Stimulated activated CD4-positive, alpha-beta T cell treated with anti-CD3 and anti-CD28 coated beads, Interleukin-12 subunit alpha, Interleukin-12 subunit beta, amount 100 ng/mL, for 24 hours (primary cell): ENCODE measurements around the gene EYA3.
"Not testable (repeated sequence)": the region's sequence is repeated elsewhere in the genome, so short reads cannot be mapped to it uniquely, and the experiment has no call there.

ENCODE experiments used
- DNase-seq, 2 experiments: peaks; one replicate each; pipeline ENCODE4 v3.0.0-alpha.2; 2020; ENCODE audit warnings: low read depth in 2 of 2

EYA3 gene

DNA sequence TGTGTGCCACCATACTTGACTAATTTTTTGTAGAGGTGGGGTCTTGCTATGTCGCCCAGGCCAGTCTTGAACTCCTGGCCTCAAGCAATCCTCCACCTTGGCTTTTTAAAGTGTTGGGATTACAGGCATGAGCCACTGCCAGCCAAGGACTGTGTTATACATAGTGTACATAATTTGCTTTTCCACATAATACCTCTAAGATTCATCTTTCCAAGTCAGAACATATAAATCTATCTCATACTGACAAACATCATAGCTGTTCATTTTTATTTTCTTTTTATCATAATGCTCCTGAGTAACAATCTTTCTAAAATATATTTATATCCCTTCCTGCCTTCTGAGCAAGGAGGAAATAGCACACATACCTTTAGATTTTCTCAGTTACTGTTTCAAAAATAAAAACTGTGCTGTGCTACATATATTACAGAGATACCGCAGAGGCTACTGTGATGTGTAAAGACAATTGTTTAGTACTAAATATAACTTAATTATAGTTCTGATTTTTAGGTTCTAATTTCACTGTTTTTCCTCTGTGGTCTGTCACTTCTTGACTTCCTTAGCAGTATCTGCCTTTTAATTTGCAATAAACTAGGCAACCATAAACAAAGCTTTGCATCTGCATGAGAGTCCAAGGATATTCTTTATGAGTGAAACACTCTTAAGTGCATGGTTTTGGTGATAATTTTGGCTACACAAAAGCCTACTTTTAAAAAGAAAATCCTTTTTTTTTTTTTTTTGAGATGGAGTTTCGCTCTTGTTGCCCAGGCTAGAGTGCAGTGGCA lies 59.3 kb downstream of the EYA3 start:
- DNase-seq = no peak

- DNase-seq = no peak
These were observed 60.8 kb downstream of the EYA3 start for GRCh38 chr1:28027660-28028059.

GRCh38 chr1:28027238-28027637 lies 61.2 kb downstream of the EYA3 start:
- no peak for DNase-seq

GRCh38 chr1:28026329-28026728 lies 62.1 kb downstream of the EYA3 start:
- no peak for DNase-seq

DNA sequence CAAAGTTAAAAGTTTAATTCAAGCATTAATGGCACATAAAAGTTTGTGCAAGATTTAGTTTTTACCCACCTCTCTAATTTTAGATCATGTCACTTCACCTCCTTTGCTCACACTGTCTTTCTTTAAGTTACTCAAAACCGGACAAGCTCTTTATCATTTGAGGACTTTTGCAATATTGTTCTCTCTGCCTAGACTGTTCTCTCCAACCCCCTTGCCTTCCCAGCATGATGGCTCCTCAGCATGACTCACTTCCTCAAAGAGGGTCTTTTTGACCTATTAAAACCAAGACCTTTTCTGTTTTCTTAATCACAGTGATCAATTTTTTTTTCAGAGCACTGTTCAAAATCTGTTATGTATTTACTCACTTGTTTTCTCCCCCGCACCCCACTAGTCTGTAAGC lies 67.3 kb downstream of the EYA3 start:
- no peak for DNase-seq

DNA sequence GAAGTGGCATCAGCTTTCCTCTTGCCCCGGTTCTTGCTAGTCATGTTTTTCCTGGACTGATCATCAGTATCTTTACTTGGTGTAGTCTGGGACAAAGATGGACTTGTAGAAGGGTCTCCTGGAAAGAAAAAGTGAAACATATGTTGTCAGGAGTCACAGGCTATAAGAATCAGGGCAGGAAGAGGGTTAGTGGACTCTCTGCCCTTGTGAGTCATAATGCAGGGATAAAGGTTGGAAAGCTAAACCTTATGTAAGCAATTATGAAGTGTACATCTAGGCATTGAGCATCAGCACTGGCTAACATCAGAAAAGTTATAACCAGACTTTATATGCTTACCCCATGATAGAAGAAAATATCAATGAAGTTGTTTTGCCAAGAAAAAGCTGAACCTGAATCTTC lies 77.4 kb downstream of the EYA3 start:
- DNase-seq = no peak

GRCh38 chr1:28003117-28003516 lies 85.3 kb downstream of the EYA3 start:
- not testable (repeated sequence) for DNase-seq

DNA sequence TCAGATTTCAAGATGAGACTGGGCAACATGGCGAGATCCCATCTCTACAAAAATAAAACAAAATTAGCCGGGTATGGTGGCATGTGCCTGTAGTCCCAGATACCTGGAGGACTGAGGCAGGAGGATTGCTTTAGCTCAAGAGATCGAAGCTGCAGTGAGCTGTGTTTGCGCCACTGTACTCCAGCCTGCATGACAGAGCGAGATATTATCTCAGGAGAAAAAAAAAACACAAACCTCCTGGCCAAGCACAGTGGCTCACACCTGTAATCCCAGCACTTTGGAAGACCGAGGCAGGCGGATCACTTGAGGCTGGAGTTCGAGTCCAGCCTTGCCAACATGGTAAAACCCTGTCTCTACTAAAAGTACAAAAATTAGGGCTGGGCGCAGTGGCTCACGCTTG lies 85.8 kb downstream of the EYA3 start:
- DNase-seq = no peak

DNA sequence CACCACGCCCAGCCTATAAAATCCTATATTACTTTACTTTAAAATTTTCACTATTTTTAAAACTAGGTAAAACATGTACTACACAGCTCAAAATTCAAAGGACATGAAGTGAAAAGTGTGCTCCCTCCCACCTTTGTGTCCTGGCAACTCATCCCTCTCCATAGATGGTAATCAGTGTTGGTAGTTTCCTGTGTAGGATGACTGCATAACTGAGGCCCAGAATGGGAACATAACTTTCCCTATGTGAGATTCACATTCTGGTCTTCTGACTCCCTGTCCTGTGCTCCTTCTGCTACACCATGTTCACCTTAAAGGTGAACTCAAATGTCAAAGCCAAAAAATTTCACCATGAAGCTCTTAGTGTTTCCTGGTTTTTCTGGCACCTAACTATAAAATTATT lies 89.4 kb downstream of the EYA3 start:
- no peak for DNase-seq

DNA sequence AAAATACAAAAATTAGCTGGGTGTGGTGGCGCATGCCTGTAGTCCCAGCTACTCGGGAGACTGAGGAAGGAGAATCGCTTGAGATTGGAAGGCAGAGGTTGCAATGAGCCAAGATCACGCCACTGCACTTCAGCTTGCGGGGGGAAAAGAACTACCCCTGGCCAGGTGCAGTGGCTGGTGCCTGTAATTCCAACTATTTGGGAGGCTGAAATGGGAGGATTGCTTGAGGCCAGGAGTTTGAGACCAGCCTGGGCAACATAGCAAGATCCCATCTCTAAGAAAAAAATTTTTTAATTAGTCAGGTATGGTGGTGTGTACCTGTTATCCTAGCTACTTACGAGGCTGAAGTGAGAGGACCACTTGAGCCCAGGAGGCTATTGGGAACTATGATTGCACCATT lies 93.9 kb downstream of the EYA3 start:
- not testable (repeated sequence) for DNase-seq

DNA sequence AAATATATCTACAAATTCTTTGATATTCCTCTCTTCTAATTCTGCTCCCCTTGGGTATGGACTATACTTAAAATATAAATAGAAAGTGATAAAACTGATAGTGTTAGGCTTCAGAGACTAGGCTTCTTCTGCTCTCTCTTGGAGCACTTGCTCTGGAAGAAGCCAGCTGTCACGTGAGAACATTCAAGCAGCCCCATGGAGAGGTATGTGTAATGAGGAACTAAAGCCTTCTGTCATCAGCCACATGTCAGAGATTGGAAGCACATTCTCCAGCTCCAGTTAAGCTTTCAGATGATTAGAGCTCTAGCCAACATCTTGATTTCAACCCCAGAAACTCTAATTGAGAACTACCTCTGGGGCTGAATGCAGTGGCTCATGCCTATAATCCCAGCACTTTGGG lies 94.3 kb downstream of the EYA3 start:
- DNase-seq = no peak

DNA sequence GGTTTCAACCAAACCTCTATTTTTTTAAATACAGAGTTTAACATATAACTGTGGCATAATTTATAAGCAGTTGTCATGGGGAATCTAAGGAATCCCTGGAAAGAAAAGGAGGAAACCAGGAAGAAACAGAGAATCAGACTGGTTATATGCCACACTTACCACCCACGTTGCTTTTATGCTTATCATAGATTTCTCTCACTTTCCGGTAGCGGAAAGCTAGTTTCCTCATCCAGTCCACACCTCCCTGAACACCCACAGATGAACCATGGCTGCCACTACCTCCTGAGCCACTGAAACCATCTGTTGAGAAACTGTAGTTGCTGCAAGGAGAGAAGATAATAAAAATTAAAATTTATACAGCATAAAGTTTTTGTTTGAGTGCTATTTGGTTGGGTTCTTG lies 95.2 kb downstream of the EYA3 start:
- no peak for DNase-seq

- DNase-seq = peak; percentile 17 to 19
These were observed 96.1 kb downstream of the EYA3 start for GRCh38 chr1:27992276-27992675.

GRCh38 chr1:27990920-27991537 lies 97.4 kb downstream of the EYA3 start:
- DNase-seq = no peak

GRCh38 chr1:27981145-27981544 lies 107.3 kb downstream of the EYA3 start:
- no peak for DNase-seq

DNA sequence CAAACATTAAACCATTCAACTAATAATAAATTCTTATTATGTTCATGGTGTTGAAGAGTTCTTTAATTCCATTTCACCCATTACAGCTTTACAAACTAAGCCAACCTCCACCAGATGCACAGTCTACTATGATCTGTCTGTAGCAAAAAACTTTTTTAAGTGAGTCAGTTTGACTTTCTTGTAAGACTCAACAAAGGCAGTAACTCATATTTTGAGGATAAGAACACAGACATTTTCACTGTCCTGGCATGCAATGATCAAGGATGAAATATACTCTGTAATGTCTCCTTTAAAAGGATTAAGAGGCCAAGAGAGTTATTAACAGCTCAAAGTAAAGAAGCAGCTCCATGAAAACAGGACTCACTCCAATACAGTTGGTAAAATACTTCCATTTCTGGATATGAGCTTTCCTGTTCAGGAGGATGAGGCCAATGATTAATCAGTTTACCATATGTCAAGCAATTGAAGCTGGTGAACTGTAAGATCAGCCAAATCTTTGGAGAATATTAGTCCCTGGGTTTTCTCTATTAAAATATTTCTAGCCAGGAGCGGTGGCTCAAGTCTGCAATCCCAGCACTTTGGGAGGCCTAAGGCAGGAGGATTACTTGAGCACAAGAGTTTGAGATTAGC lies 108.1 kb downstream of the EYA3 start:
- DNase-seq = no peak

- no peak for DNase-seq
These were observed 108.6 kb downstream of the EYA3 start for GRCh38 chr1:27979859-27980201.

DNA sequence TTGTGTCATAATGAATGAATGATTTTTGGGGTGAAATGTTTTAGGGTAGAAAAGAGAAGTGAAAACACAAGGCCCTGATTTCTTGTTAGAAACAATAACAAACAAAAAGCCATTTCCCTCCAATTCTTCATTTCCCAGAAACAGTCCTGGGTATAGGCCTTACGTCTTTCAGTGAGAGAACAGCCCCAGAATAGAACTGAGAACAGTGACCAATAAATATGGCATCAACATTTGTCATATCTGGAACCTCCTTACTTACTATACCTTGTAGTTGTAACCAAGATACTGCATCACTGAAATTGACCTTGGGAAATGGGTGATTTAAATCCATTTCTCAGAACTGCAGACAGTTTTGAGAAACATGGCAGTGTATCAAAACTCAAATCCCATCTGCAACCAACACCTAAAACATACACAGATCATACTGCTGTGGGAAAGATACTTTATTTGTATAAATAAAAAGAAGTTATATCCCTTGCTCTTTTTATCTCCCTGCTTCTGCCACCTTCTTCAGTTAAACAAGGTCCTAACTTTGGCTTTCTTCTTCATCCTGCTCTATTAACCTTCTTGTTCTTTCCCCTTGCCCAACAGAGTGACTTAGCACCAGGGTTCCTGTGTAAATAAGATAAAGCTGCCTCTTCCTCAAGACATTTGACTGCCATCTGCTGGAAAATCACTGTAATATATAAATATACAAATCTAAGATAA lies 109.1 kb downstream of the EYA3 start:
- no peak for DNase-seq

DNA sequence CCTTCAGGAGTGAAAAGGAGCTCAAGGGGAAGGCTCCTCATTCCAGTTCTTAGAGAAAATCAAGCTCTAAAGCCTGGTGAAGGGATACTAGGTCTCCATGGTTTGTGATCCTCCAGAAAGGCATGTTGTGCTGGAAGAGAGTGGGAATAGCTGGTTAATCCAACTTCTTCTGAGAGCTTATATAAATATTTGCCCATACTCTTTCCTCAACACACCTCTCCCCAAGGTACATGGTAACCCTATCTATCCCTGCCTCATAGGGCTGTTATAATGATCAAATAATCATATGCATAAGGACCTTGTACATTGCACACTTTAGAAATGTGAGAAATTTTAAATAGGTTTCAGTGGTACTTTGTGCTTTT lies 114.0 kb downstream of the EYA3 start:
- no peak for DNase-seq

- no peak for DNase-seq
These were observed 114.5 kb downstream of the EYA3 start for GRCh38 chr1:27973771-27974416.

GRCh38 chr1:27972141-27972540 lies 116.3 kb downstream of the EYA3 start:
- no peak for DNase-seq

DNA sequence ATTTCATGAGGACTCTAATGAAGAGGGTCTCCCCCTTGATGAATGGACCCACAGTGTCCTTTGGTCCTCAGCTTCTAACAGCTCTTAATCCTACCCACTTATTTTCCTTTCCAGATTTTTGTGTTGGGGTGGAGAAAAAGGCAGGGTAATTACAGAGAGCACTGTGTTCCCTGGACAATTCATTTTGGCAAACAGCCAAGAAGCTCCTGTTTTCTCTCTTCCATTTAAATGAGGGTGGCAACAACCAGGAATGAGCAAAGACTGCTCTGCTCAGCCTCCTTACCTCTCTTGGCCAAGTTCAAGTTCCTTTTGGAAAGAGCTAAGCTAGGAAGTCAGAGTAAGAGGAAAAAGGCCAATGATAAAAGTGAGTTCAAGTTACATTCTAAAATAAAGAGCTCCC lies 116.7 kb downstream of the EYA3 start:
- no peak for DNase-seq
